PC-9 (cell line): ENCODE measurements around the gene PHYHIPL.

Experiments used
- CTCF ChIP-seq: fragments of 200-600 bp; sonication (generic); conservative IDR thresholded peaks from 2 replicates; pipeline ENCODE4 v1.6.1; 2017; ENCODE audit warnings: mixed run types, antibody characterized with exemption, mild to moderate bottlenecking, moderate library complexity
- EZH2 ChIP-seq: fragments of 200-600 bp; sonication (generic); IDR thresholded peaks from 2 replicates; pipeline ENCODE4 v1.8.0; 2017; ENCODE audit warnings: antibody characterized with exemption, low read depth

DNA sequence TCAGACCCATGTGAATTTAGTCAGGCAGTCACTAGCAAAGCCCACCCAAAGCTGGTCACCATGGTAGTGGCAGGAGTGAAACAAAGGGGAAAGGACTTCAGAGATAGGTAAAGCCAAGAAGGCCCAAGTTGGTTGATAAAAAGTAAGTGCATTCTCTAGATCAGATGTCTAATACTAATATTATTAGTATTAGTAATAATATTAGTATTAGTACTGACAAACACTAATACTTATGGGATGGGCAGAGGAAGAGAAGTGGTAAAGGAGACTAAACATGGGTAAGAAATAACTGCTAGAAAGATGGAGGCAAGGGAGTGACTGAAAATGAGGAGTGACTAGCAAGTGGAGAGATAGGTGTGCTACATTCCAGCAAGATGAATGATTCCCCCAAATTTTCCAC, 46.6 kb upstream of the PHYHIPL start:
- TF ChIP-seq CTCF (no peak), EZH2 (no peak)
